Karpas-422 (cell line): ENCODE results near the gene APOL1. TPM values are rescaled to one million over a fixed set of nuclear protein-coding genes. Genes with fewer than 3 reads are reported as not detected.
"Not testable (repeated sequence)": the region's sequence is repeated elsewhere in the genome, so short reads cannot be mapped to it uniquely, and the experiment has no call there.

Experiments used
- DNase-seq: peaks from one replicate; pipeline ENCODE4 v3.0.0-alpha.2; 2015
- H2AFZ ChIP-seq: fragments of 200-600 bp; sonication (generic); 2 replicates; pipeline ENCODE4 v1.6.1; 2014; ENCODE audit warnings: antibody characterized with exemption, low read length, mixed read lengths
- H3K27ac ChIP-seq: fragments of 200-600 bp; sonication (generic); 2 replicates; pipeline ENCODE4 v1.5.1; 2014; ENCODE audit warnings: mild to moderate bottlenecking, low read length, moderate library complexity
- H3K27me3 ChIP-seq: fragments of 200-600 bp; sonication (generic); 2 replicates; pipeline ENCODE4 v1.6.1; 2014; ENCODE audit warnings: low read length, mixed read lengths
- H3K36me3 ChIP-seq: fragments of 200-600 bp; sonication (generic); 2 replicates; pipeline ENCODE4 v1.6.1; 2014; ENCODE audit warnings: low read length, mixed read lengths; ENCODE audit not compliant: insufficient read depth
- H3K4me1 ChIP-seq: fragments of 200-600 bp; sonication (generic); 2 replicates; pipeline ENCODE4 v1.6.1; 2014; ENCODE audit warnings: mild to moderate bottlenecking, low read length, mixed read lengths
- H3K4me2 ChIP-seq: fragments of 200-600 bp; sonication (generic); 2 replicates; pipeline ENCODE4 v1.6.1; 2014; ENCODE audit warnings: low read length, low read depth, mild to moderate bottlenecking; ENCODE audit not compliant: poor library complexity, severe bottlenecking
- H3K4me3 ChIP-seq: fragments of 200-600 bp; sonication (generic); 2 replicates; pipeline ENCODE4 v1.5.1; 2014; ENCODE audit warnings: mild to moderate bottlenecking, antibody characterized with exemption, low read length, mixed read lengths
- H3K79me2 ChIP-seq: fragments of 200-600 bp; sonication (generic); 2 replicates; pipeline ENCODE4 v1.6.1; 2014; ENCODE audit warnings: mild to moderate bottlenecking, low read length, mixed read lengths
- H3K9ac ChIP-seq: fragments of 200-600 bp; sonication (generic); 2 replicates; pipeline ENCODE4 v1.6.0; 2014; ENCODE audit warnings: low read length
- H3K9me2 ChIP-seq: fragments of 200-600 bp; sonication (generic), shearing (Covaris generic); replicated peaks from 2 replicates; pipeline ENCODE4 v1.6.0; 2014; ENCODE audit warnings: mild to moderate bottlenecking, low read length, moderate library complexity; ENCODE audit not compliant: insufficient read depth
- H3K9me3 ChIP-seq: fragments of 300-700, 200-600 bp; sonication (generic); 2 replicates; pipeline ENCODE4 v1.6.1; 2014; ENCODE audit warnings: low read length, mixed read lengths
- H4K20me1 ChIP-seq: fragments of 200-600 bp; sonication (generic); 2 replicates; pipeline ENCODE4 v1.6.1; 2014; ENCODE audit warnings: mild to moderate bottlenecking, antibody characterized with exemption, low read length, low read depth; ENCODE audit not compliant: insufficient read depth
- total RNA-seq: library from RNA; depleted of rRNA; stranded (reverse); fragments of >200 nt; shearing (Covaris generic); gene quantifications from 2 replicates; pipeline ENCODE4 v1.2.3, GENCODE V29; 2014; ENCODE audit warnings: low replicate concordance

APOL1 gene
- total RNA-seq, 1 experiment from 2014 or later, result not detected

GRCh38 chr22:36228369-36228768, 24.6 kb upstream of the APOL1 start:
- H3K9me3 ChIP-seq, H3K4me1 ChIP-seq, H3K4me2 ChIP-seq, DNase-seq, H3K79me2 ChIP-seq, H3K4me3 ChIP-seq, H3K27me3 ChIP-seq, H2AFZ ChIP-seq, H3K36me3 ChIP-seq, H3K27ac ChIP-seq, H3K9me2 ChIP-seq, H4K20me1 ChIP-seq, H3K9ac ChIP-seq: not testable (repeated sequence)

GRCh38 chr22:36228944-36229343, 24.0 kb upstream of the APOL1 start:
- Histone ChIP-seq H3K4me2 (no peak overlapping the region), H4K20me1 (no peaks in the 10 kb centered on the region), H3K4me1 (no peaks in the 10 kb centered on the region; the same call in 1 of the 2 replicates), H3K27me3 (no peaks in the 10 kb centered on the region), H3K9me3 (no peaks in the 10 kb centered on the region), H3K4me3 (no peak overlapping the region), H3K9ac (no peak overlapping the region), H3K27ac (no peak overlapping the region), H2AFZ (no peak overlapping the region), H3K9me2 (no peaks in the 10 kb centered on the region), H3K36me3 (no peaks in the 10 kb centered on the region), H3K79me2 (no peaks in the 10 kb centered on the region)
- DNase-seq, result no peak

GRCh38 chr22:36229649-36230048, 23.3 kb upstream of the APOL1 start:
- not testable (repeated sequence) for H3K9ac ChIP-seq, H3K9me3 ChIP-seq, H3K79me2 ChIP-seq, H2AFZ ChIP-seq, H3K4me2 ChIP-seq, H3K4me3 ChIP-seq, H3K27ac ChIP-seq, H3K27me3 ChIP-seq, DNase-seq, H3K9me2 ChIP-seq, H3K4me1 ChIP-seq, H3K36me3 ChIP-seq, H4K20me1 ChIP-seq

GRCh38 chr22:36231051-36231450, 21.9 kb upstream of the APOL1 start:
- H3K27me3 ChIP-seq, H3K4me3 ChIP-seq, H3K4me2 ChIP-seq, DNase-seq, H3K79me2 ChIP-seq, H3K9me2 ChIP-seq, H3K36me3 ChIP-seq, H3K4me1 ChIP-seq, H3K9ac ChIP-seq, H2AFZ ChIP-seq, H3K27ac ChIP-seq, H3K9me3 ChIP-seq, H4K20me1 ChIP-seq: not testable (repeated sequence)

GRCh38 chr22:36232715-36233401, 20.1 kb upstream of the APOL1 start:
- DNase-seq, result no peak
- peaks cover 4% of the 10 kb centered on the region for H3K4me1 ChIP-seq
- no peaks in the 10 kb centered on the region for H4K20me1 ChIP-seq
- H3K27me3 ChIP-seq, result no peaks in the 10 kb centered on the region
- no peak overlapping the region for H3K27ac ChIP-seq
- H3K36me3 ChIP-seq, result 0 out of 2 replicates have a peak, but pooled peaks cover 6% of the 10 kb centered on the region
- H3K79me2 ChIP-seq, result peaks cover 17% of the 10 kb centered on the region
- H3K9me2 ChIP-seq, result no peaks in the 10 kb centered on the region
- no peak overlapping the region for H2AFZ ChIP-seq
- H3K4me3 ChIP-seq, result no peak overlapping the region
- H3K4me2 ChIP-seq, result no peak overlapping the region
- H3K9me3 ChIP-seq, result no peaks in the 10 kb centered on the region
- no peak overlapping the region for H3K9ac ChIP-seq

- H4K20me1 ChIP-seq, result no peaks in the 10 kb centered on the region
- no peaks in the 10 kb centered on the region for H3K9me2 ChIP-seq
- H2AFZ ChIP-seq, result no peak overlapping the region
- no peak overlapping the region for H3K4me3 ChIP-seq
- H3K79me2 ChIP-seq, result peaks cover 27% of the 10 kb centered on the region
- H3K27me3 ChIP-seq, result no peaks in the 10 kb centered on the region
- no peak overlapping the region for H3K27ac ChIP-seq
- H3K36me3 ChIP-seq, result 0 out of 2 replicates have a peak, but pooled peaks cover 6% of the 10 kb centered on the region
- DNase-seq, result no peak
- no peak overlapping the region for H3K9ac ChIP-seq
- H3K9me3 ChIP-seq, result no peaks in the 10 kb centered on the region
- no peak overlapping the region for H3K4me2 ChIP-seq
- peaks cover 13% of the 10 kb centered on the region for H3K4me1 ChIP-seq
Measured at GRCh38 chr22:36233796-36234195, 19.1 kb upstream of the APOL1 start.

GRCh38 chr22:36234213-36234612, 18.7 kb upstream of the APOL1 start:
- Histone ChIP-seq H3K4me3 (no peak overlapping the region), H2AFZ (no peak overlapping the region), H3K9me3 (no peaks in the 10 kb centered on the region), H3K4me1 (peaks cover 14% of the 10 kb centered on the region), H3K27ac (no peak overlapping the region), H3K36me3 (0 out of 2 replicates have a peak, but pooled peaks cover 6% of the 10 kb centered on the region), H3K4me2 (no peak overlapping the region), H3K79me2 (peaks cover 31% of the 10 kb centered on the region), H3K9ac (no peak overlapping the region), H3K9me2 (no peaks in the 10 kb centered on the region), H3K27me3 (no peaks in the 10 kb centered on the region), H4K20me1 (no peaks in the 10 kb centered on the region)
- DNase-seq, result no peak

GRCh38 chr22:36234919-36235318, 18.0 kb upstream of the APOL1 start:
- DNase-seq, result no peak
- Histone ChIP-seq H3K9ac (no peak overlapping the region), H3K27me3 (no peaks in the 10 kb centered on the region), H3K27ac (no peak overlapping the region), H3K4me1 (peaks cover 18% of the 10 kb centered on the region), H3K36me3 (0 out of 2 replicates have a peak, but pooled peaks cover 6% of the 10 kb centered on the region), H3K4me3 (no peak overlapping the region), H3K4me2 (no peak overlapping the region), H3K79me2 (peaks cover 32% of the 10 kb centered on the region), H3K9me3 (no peaks in the 10 kb centered on the region), H3K9me2 (no peaks in the 10 kb centered on the region), H2AFZ (no peak overlapping the region), H4K20me1 (no peaks in the 10 kb centered on the region)
